ENCODE results near the gene PCAT7. TPM values are rescaled to one million over a fixed set of nuclear protein-coding genes. Genes with fewer than 3 reads are reported as not detected.
A peak's percentile ranks its signal among the peaks of the same experiment; 100 is the strongest.
"Not testable (repeated sequence)": the region's sequence is repeated elsewhere in the genome, so short reads cannot be mapped to it uniquely, and the experiment has no call there.

The PCAT7 gene
- 0.43 and 0.64 TPM in 2 replicates for total RNA-seq

GRCh38 chr9:94554439-94555331 is at the start of gene PCAT7:
PCAT7 (plus strand) TSS chr9:94555083.
- peak; percentile 44 for TF ChIP-seq CTCF (IDR thresholded peaks at IDR 0.05; ENCODE audit: insufficient read depth, low read depth, low read length)
- DNase-seq (ENCODE audit: low read depth), result peak; percentile 76
- H3K4me3 ChIP-seq (ENCODE audit: low read depth, low read length), result peak within 1 kb of the TSS; percentile 64

- H3K4me3 ChIP-seq (ENCODE audit: low read depth, low read length); DNase-seq (ENCODE audit: low read depth): not testable (repeated sequence)
Measured at GRCh38 chr9:94506370-94506769, 48.5 kb upstream of the PCAT7 start.

GRCh38 chr9:94507531-94508258 is 47.2 kb upstream of the PCAT7 start:
- no peak overlapping the region for H3K4me3 ChIP-seq (ENCODE audit: low read depth, low read length)
- no peak for TF ChIP-seq CTCF (IDR thresholded peaks at IDR 0.05; ENCODE audit: insufficient read depth, low read depth, low read length)
- DNase-seq (ENCODE audit: low read depth), result no peak

GRCh38 chr9:94511134-94511954 is 43.5 kb upstream of the PCAT7 start:
- DNase-seq (ENCODE audit: low read depth), result no peak
- TF ChIP-seq CTCF (IDR thresholded peaks at IDR 0.05; ENCODE audit: insufficient read depth, low read depth, low read length), result no peak
- H3K4me3 ChIP-seq (ENCODE audit: low read depth, low read length), result no peak overlapping the region

- no peak overlapping the region for H3K4me3 ChIP-seq (ENCODE audit: low read depth, low read length)
- TF ChIP-seq CTCF (IDR thresholded peaks at IDR 0.05; ENCODE audit: insufficient read depth, low read depth, low read length), result no peak
- DNase-seq (ENCODE audit: low read depth), result no peak
Measured at GRCh38 chr9:94511955-94512265, 43.0 kb upstream of the PCAT7 start.

- H3K4me3 ChIP-seq (ENCODE audit: low read depth, low read length), result no peak overlapping the region
- no peak for TF ChIP-seq CTCF (IDR thresholded peaks at IDR 0.05; ENCODE audit: insufficient read depth, low read depth, low read length)
- DNase-seq (ENCODE audit: low read depth), result no peak
Measured at GRCh38 chr9:94514722-94515121, 40.2 kb upstream of the PCAT7 start.

- no peak overlapping the region for H3K4me3 ChIP-seq (ENCODE audit: low read depth, low read length)
- no peak for TF ChIP-seq CTCF (IDR thresholded peaks at IDR 0.05; ENCODE audit: insufficient read depth, low read depth, low read length)
- no peak for DNase-seq (ENCODE audit: low read depth)
Measured at GRCh38 chr9:94517254-94517653, 37.6 kb upstream of the PCAT7 start.

All from fibroblast of villous mesenchyme (primary cell).